ENCODE results near the gene UBTD1. TPM values are rescaled to one million over a fixed set of nuclear protein-coding genes. Genes with fewer than 3 reads are reported as not detected.
"Not testable (repeated sequence)": the region's sequence is repeated elsewhere in the genome, so short reads cannot be mapped to it uniquely, and the experiment has no call there.

UBTD1 gene
- polyA plus RNA-seq, 1 donor from 2014 or later, result 3.3 TPM

DNA sequence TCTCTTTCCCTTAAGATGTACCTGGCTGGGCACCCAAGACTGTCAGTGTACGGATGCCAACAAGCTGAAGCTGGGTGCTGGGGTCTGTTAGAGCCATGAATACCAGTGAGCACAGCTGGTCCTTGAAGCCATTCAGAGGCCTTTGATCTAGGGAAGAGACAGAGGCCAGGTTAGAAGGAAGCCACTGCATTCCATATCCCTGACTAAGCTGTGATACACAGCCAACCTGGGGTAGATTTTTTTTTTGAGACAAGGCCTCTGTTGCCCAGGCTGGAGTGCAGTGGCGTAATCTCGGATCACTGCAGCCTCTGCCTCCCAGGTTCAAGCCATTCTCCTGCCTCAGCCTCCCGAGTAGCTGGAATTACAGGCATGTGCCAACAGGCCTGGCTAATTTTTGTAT is 32.0 kb upstream of the UBTD1 start:
- H3K27ac ChIP-seq (ENCODE audit: low read length), result no peak overlapping the region
- H3K9ac ChIP-seq (ENCODE audit: low read length), result no peak overlapping the region
- H3K27me3 ChIP-seq (ENCODE audit: insufficient read depth, low read depth, low read length), result no peaks in the 10 kb centered on the region
- H3K9me2 ChIP-seq (ENCODE audit: insufficient read depth, low read length), result no peaks in the 10 kb centered on the region
- peaks cover 4% of the 10 kb centered on the region for H3K36me3 ChIP-seq (ENCODE audit: insufficient read depth, low read length)
- H3K79me2 ChIP-seq (replicated peaks; ENCODE audit: insufficient read depth, low read length), result no peaks in the 10 kb centered on the region
- H4K20me1 ChIP-seq (ENCODE audit: insufficient read depth), result no peaks in the 10 kb centered on the region
- no peaks in the 10 kb centered on the region for H3K9me3 ChIP-seq (ENCODE audit: low read length)
- H3K4me3 ChIP-seq (ENCODE audit: low read length), result no peak overlapping the region
- TF ChIP-seq, protein P1, sequence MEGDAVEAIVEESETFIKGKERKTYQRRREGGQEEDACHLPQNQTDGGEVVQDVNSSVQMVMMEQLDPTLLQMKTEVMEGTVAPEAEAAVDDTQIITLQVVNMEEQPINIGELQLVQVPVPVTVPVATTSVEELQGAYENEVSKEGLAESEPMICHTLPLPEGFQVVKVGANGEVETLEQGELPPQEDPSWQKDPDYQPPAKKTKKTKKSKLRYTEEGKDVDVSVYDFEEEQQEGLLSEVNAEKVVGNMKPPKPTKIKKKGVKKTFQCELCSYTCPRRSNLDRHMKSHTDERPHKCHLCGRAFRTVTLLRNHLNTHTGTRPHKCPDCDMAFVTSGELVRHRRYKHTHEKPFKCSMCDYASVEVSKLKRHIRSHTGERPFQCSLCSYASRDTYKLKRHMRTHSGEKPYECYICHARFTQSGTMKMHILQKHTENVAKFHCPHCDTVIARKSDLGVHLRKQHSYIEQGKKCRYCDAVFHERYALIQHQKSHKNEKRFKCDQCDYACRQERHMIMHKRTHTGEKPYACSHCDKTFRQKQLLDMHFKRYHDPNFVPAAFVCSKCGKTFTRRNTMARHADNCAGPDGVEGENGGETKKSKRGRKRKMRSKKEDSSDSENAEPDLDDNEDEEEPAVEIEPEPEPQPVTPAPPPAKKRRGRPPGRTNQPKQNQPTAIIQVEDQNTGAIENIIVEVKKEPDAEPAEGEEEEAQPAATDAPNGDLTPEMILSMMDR (IDR thresholded peaks at IDR 0.05; ENCODE audit: poor library complexity, severe bottlenecking), result no peak
- TF ChIP-seq, protein P2, sequence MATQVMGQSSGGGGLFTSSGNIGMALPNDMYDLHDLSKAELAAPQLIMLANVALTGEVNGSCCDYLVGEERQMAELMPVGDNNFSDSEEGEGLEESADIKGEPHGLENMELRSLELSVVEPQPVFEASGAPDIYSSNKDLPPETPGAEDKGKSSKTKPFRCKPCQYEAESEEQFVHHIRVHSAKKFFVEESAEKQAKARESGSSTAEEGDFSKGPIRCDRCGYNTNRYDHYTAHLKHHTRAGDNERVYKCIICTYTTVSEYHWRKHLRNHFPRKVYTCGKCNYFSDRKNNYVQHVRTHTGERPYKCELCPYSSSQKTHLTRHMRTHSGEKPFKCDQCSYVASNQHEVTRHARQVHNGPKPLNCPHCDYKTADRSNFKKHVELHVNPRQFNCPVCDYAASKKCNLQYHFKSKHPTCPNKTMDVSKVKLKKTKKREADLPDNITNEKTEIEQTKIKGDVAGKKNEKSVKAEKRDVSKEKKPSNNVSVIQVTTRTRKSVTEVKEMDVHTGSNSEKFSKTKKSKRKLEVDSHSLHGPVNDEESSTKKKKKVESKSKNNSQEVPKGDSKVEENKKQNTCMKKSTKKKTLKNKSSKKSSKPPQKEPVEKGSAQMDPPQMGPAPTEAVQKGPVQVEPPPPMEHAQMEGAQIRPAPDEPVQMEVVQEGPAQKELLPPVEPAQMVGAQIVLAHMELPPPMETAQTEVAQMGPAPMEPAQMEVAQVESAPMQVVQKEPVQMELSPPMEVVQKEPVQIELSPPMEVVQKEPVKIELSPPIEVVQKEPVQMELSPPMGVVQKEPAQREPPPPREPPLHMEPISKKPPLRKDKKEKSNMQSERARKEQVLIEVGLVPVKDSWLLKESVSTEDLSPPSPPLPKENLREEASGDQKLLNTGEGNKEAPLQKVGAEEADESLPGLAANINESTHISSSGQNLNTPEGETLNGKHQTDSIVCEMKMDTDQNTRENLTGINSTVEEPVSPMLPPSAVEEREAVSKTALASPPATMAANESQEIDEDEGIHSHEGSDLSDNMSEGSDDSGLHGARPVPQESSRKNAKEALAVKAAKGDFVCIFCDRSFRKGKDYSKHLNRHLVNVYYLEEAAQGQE (IDR thresholded peaks at IDR 0.05; ENCODE audit: borderline replicate concordance), result no peak
- no peak for TF ChIP-seq TAF1 (IDR thresholded peaks at IDR 0.05; ENCODE audit: low read depth)
- TF ChIP-seq EZH2 (IDR thresholded peaks at IDR 0.05; ENCODE audit: borderline replicate concordance, insufficient read depth, low read length, poor library complexity, severe bottlenecking), result no peak
- TF ChIP-seq SMC3 (conservative IDR thresholded peaks at IDR 0.05; ENCODE audit: poor library complexity), result no peak
- TF ChIP-seq POLR2AphosphoS5 (IDR thresholded peaks at IDR 0.05), result no peak
- no peak for TF ChIP-seq RAD21 (conservative IDR thresholded peaks at IDR 0.05)
- TF ChIP-seq MXI1 (conservative IDR thresholded peaks at IDR 0.05; ENCODE audit: poor library complexity, severe bottlenecking), result no peak
- TF ChIP-seq EP300 (conservative IDR thresholded peaks at IDR 0.05; ENCODE audit: poor library complexity, severe bottlenecking), result no peak
- no peak overlapping the region for H3K4me2 ChIP-seq (ENCODE audit: low read length)
- no peak overlapping the region for H2AFZ ChIP-seq (ENCODE audit: low read depth, low read length)
- no peaks in the 10 kb centered on the region for H3F3A ChIP-seq (ENCODE audit: insufficient read depth, low read length, poor library complexity, severe bottlenecking)

DNA sequence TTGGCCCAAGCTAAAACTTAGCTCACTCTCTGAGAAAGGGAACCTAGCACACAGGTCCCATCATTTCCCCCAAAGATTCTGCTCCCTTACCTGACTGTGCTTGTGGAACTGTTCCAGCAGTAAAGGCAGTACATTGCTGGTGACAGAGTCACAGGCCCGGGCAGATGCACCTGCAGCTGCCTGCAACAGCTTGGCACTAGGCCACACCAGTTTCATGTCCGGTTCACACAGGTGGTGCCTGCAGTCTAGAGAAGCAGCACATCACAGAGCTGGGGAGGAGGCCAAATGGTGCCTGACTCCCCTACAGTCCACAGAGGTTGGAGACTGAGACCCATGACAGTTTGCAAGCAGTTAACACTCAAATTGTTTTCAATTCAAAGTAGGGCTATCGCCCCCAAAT is 30.6 kb upstream of the UBTD1 start:
- no peaks in the 10 kb centered on the region for H3K79me2 ChIP-seq (replicated peaks; ENCODE audit: insufficient read depth, low read length)
- no peak overlapping the region for H2AFZ ChIP-seq (ENCODE audit: low read depth, low read length)
- no peaks in the 10 kb centered on the region for H3K9me2 ChIP-seq (ENCODE audit: insufficient read depth, low read length)
- no peaks in the 10 kb centered on the region for H3F3A ChIP-seq (ENCODE audit: insufficient read depth, low read length, poor library complexity, severe bottlenecking)
- no peak overlapping the region for H3K9ac ChIP-seq (ENCODE audit: low read length)
- no peak overlapping the region for H3K27ac ChIP-seq (ENCODE audit: low read length)
- H3K4me3 ChIP-seq (ENCODE audit: low read length), result no peak overlapping the region
- no peak for TF ChIP-seq EP300 (conservative IDR thresholded peaks at IDR 0.05; ENCODE audit: poor library complexity, severe bottlenecking)
- no peak for TF ChIP-seq MXI1 (conservative IDR thresholded peaks at IDR 0.05; ENCODE audit: poor library complexity, severe bottlenecking)
- no peak for TF ChIP-seq POLR2AphosphoS5 (IDR thresholded peaks at IDR 0.05)
- no peak for TF ChIP-seq EZH2 (IDR thresholded peaks at IDR 0.05; ENCODE audit: borderline replicate concordance, insufficient read depth, low read length, poor library complexity, severe bottlenecking)
- TF ChIP-seq, protein P2 (IDR thresholded peaks at IDR 0.05; ENCODE audit: borderline replicate concordance), result no peak
- TF ChIP-seq, protein P1 (IDR thresholded peaks at IDR 0.05; ENCODE audit: poor library complexity, severe bottlenecking), result no peak
- no peaks in the 10 kb centered on the region for H3K27me3 ChIP-seq (ENCODE audit: insufficient read depth, low read depth, low read length)
- no peak overlapping the region for H3K4me2 ChIP-seq (ENCODE audit: low read length)
- H3K36me3 ChIP-seq (ENCODE audit: insufficient read depth, low read length), result peaks cover 4% of the 10 kb centered on the region
- no peaks in the 10 kb centered on the region for H3K9me3 ChIP-seq (ENCODE audit: low read length)
- no peaks in the 10 kb centered on the region for H4K20me1 ChIP-seq (ENCODE audit: insufficient read depth)

DNA sequence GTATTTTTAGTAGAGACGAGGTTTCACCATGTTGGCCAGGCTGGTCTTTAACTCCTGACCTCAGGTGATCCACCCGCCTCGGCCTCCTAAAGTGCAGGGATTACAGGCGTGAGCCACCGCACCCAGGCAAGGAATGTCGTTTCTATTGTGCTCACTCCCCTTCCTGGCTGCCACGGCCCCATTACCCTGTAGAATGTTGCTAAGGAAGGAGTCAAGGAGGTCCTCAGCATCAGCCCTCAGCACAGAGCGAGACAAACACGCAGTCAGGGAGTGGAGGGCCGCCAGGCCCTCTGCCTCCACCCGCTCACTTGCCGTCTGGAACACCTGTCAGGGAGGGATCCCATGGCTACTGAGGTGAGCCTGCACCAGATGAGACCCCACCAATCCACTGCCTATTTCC is 29.9 kb upstream of the UBTD1 start:
- not testable (repeated sequence) for H3K79me2 ChIP-seq (replicated peaks; ENCODE audit: insufficient read depth, low read length); H3K36me3 ChIP-seq (ENCODE audit: insufficient read depth, low read length); H2AFZ ChIP-seq (ENCODE audit: low read depth, low read length); H3K9me2 ChIP-seq (ENCODE audit: insufficient read depth, low read length); H3K9ac ChIP-seq (ENCODE audit: low read length); H3K27me3 ChIP-seq (ENCODE audit: insufficient read depth, low read depth, low read length); H4K20me1 ChIP-seq (ENCODE audit: insufficient read depth); H3F3A ChIP-seq (ENCODE audit: insufficient read depth, low read length, poor library complexity, severe bottlenecking); H3K27ac ChIP-seq (ENCODE audit: low read length); H3K4me3 ChIP-seq (ENCODE audit: low read length); H3K9me3 ChIP-seq (ENCODE audit: low read length); H3K4me2 ChIP-seq (ENCODE audit: low read length)

Measured in neural cell (in vitro differentiated cells).